IMR-90 (cell line): Measurements from ENCODE around the gene MECR. TPM values are rescaled to one million over a fixed set of nuclear protein-coding genes. Genes with fewer than 3 reads are reported as not detected.

Experiments used
- ATAC-seq: fragments of 200-7000 bp; cut with Tn5 transposase; 2 replicates; pipeline ENCODE4 v1.9.1; 2020; ENCODE audit warnings: low read depth, mild to moderate bottlenecking, moderate library complexity
- BruUV-seq: library from RNA; stranded (reverse); fragments of 400-500 nt; replicated peaks from 2 replicates; lab custom pipeline; 2021; lab: Mats Ljungman, UMichigan
- CTCF ChIA-PET: fragments of 300-600 bp; formaldehyde crosslinking; extraction: SDS; loops from one replicate; lab custom pipeline; 2021; ENCODE audit warnings: antibody characterized with exemption; lab: Yijun Ruan, JAX
- POLR2A ChIA-PET: fragments of 300-600 bp; sonication (Branson Sonifier 250); formaldehyde crosslinking; loops from one replicate; lab custom pipeline; 2022; ENCODE audit warnings: antibody characterized with exemption; ENCODE audit not compliant: unreplicated experiment; lab: Charles Lee
- DNase-seq: peaks from one replicate; pipeline ENCODE4 v3.0.0; 2013
- H2AFZ ChIP-seq: replicated peaks from 2 replicates; pipeline ENCODE3; 2013; ENCODE audit warnings: low read length, mild to moderate bottlenecking; ENCODE audit not compliant: poor library complexity
- H2AK5ac ChIP-seq: 2 replicates; pipeline ENCODE4 v1.6.1; 2013; ENCODE audit warnings: low read depth, low read length, inconsistent platforms
- H2AK9ac ChIP-seq: replicated peaks from 2 replicates; pipeline ENCODE3; 2013; ENCODE audit warnings: mild to moderate bottlenecking, low read depth, low read length, moderate library complexity; ENCODE audit not compliant: poor library complexity
- H2BK120ac ChIP-seq: 2 replicates; pipeline ENCODE4 v1.6.1; 2013; ENCODE audit warnings: low read depth, low read length, inconsistent platforms
- H2BK15ac ChIP-seq: 3 replicates; pipeline ENCODE4 v1.6.1; 2013; ENCODE audit warnings: low read depth, low read length, inconsistent platforms
- H2BK20ac ChIP-seq: 2 replicates; pipeline ENCODE4 v1.6.1; 2013; ENCODE audit warnings: low read depth, mild to moderate bottlenecking, inconsistent platforms, low read length, moderate library complexity
- H2BK5ac ChIP-seq: 2 replicates; pipeline ENCODE4 v1.6.1; 2013; ENCODE audit warnings: mild to moderate bottlenecking, low read depth, low read length, inconsistent platforms; ENCODE audit not compliant: poor library complexity, severe bottlenecking
- H3K14ac ChIP-seq: replicated peaks from 2 replicates; pipeline ENCODE4 v1.6.1; 2013; ENCODE audit warnings: low read depth, low read length, inconsistent platforms
- H3K18ac ChIP-seq: 2 replicates; pipeline ENCODE4 v1.6.1; 2013; ENCODE audit warnings: low read depth, low read length, control low read depth
- H3K23ac ChIP-seq: 2 replicates; pipeline ENCODE4 v1.6.1; 2013; ENCODE audit warnings: low read depth, low read length, inconsistent platforms
- H3K27ac ChIP-seq: 2 replicates; pipeline ENCODE4 v1.5.1; 2013; ENCODE audit warnings: mild to moderate bottlenecking, control low read depth, low read length; ENCODE audit not compliant: insufficient read depth
- H3K27me3 ChIP-seq: 2 replicates; pipeline ENCODE4 v1.6.1; 2013; ENCODE audit warnings: low read length; ENCODE audit not compliant: control insufficient read depth, insufficient read depth
- H3K36me3 ChIP-seq: 2 replicates; pipeline ENCODE4 v1.6.1; 2013; ENCODE audit warnings: low read length, mixed read lengths; ENCODE audit not compliant: control insufficient read depth, insufficient read depth
- H3K4ac ChIP-seq: 2 replicates; pipeline ENCODE4 v1.6.1; 2013; ENCODE audit warnings: low read depth, low read length, inconsistent platforms
- H3K4me1 ChIP-seq: 2 replicates; pipeline ENCODE4 v1.6.1; 2013; ENCODE audit warnings: low read length, mixed read lengths; ENCODE audit not compliant: control insufficient read depth, insufficient read depth
- H3K4me2 ChIP-seq: 2 replicates; pipeline ENCODE4 v1.6.1; 2013; ENCODE audit warnings: low read depth, mild to moderate bottlenecking, control low read depth, low read length, moderate library complexity
- H3K4me3 ChIP-seq: 2 replicates; pipeline ENCODE4 v1.5.1; 2013; ENCODE audit warnings: low read depth, mild to moderate bottlenecking, control low read depth, low read length, moderate library complexity; ENCODE audit not compliant: insufficient read depth
- H3K56ac ChIP-seq: 2 replicates; pipeline ENCODE4 v1.6.1; 2013; ENCODE audit warnings: low read length, inconsistent platforms; ENCODE audit not compliant: insufficient read depth; ENCODE audit errors: extremely low read depth
- H3K79me1 ChIP-seq, 2 experiments: 2 replicates each; pipeline ENCODE4 v1.6.1; 2013; ENCODE audit warnings: low read length in 2 of 2, inconsistent platforms in 1 of 2, low read depth in 1 of 2
- H3K9ac ChIP-seq: 2 replicates; pipeline ENCODE4 v1.6.1; 2013; ENCODE audit warnings: low read depth, low read length, control low read depth
- H3K9me1 ChIP-seq: 2 replicates; pipeline ENCODE4 v1.6.1; 2013; ENCODE audit warnings: low read length, inconsistent platforms; ENCODE audit not compliant: insufficient read depth
- H3K9me3 ChIP-seq: 2 replicates; pipeline ENCODE4 v1.6.1; 2013; ENCODE audit warnings: low read length; ENCODE audit not compliant: control insufficient read depth, insufficient read depth
- H4K20me1 ChIP-seq: 2 replicates; pipeline ENCODE4 v1.6.1; 2013; ENCODE audit warnings: low read length, inconsistent platforms; ENCODE audit not compliant: insufficient read depth
- H4K5ac ChIP-seq: 2 replicates; pipeline ENCODE4 v1.6.1; 2013; ENCODE audit warnings: mild to moderate bottlenecking, low read depth, low read length, control low read depth
- H4K8ac ChIP-seq, 2 experiments: 2 replicates each; pipeline ENCODE4 v1.6.1; 2013; ENCODE audit warnings: low read depth in 2 of 2, low read length in 2 of 2, control low read depth in 1 of 2, inconsistent platforms in 1 of 2
- H4K91ac ChIP-seq: 2 replicates; pipeline ENCODE4 v1.6.1; 2013; ENCODE audit warnings: low read depth, low read length, inconsistent platforms; ENCODE audit not compliant: insufficient read depth
- BHLHE40 ChIP-seq: fragments of 150-350 bp; IDR thresholded peaks from 2 replicates; pipeline ENCODE4 v1.6.1; 2016; ENCODE audit warnings: mild to moderate bottlenecking, low read depth, low read length
- CEBPB ChIP-seq: IDR thresholded peaks from 2 replicates; pipeline ENCODE4 v1.6.1; 2012; ENCODE audit warnings: low read depth, low read length, improper control_type of control experiment
- CHD1 ChIP-seq: IDR thresholded peaks from 2 replicates; pipeline ENCODE4 v1.6.1; 2012; ENCODE audit warnings: low read depth, low read length, improper control_type of control experiment
- MAFK ChIP-seq: IDR thresholded peaks from 2 replicates; pipeline ENCODE4 v1.6.1; 2012; ENCODE audit warnings: low read depth, low read length, improper control_type of control experiment
- MAZ ChIP-seq: IDR thresholded peaks from 2 replicates; pipeline ENCODE4 v1.6.1; 2012; ENCODE audit warnings: low read depth, mild to moderate bottlenecking, low read length, improper control_type of control experiment, moderate library complexity, borderline replicate concordance
- RAD21 ChIP-seq: IDR thresholded peaks from 2 replicates; pipeline ENCODE4 v1.6.1; 2012; ENCODE audit warnings: low read length, improper control_type of control experiment
- RFX5 ChIP-seq: IDR thresholded peaks from 2 replicates; pipeline ENCODE4 v1.8.0; 2012; ENCODE audit warnings: low read depth, mild to moderate bottlenecking, low read length, moderate library complexity
- SMC3 ChIP-seq: fragments of 150-350 bp; IDR thresholded peaks from 2 replicates; pipeline ENCODE4 v1.6.1; 2016; ENCODE audit warnings: low read depth, mild to moderate bottlenecking, antibody characterized with exemption, low read length, moderate library complexity
- WGBS, 2 experiments: methylation state at CpG; one replicate each; pipeline versions ENCODE4 v1.1.5 to v1.1.7; 2013; ENCODE audit warnings: missing lambda C conversion rate in 2 of 2; ENCODE audit not compliant: insufficient read length in 1 of 2; ENCODE audit errors: extremely low coverage in 2 of 2; 5-methylcytosine and 5-hydroxymethylcytosine counted together
- dilution Hi-C: fragments of 300-500 bp; cut with HindIII; formaldehyde crosslinking; loops from one replicate; pipeline ENCODE4 v1.14.3; 2018; ENCODE audit warnings: low sequenced_read_pairs; ENCODE audit not compliant: unreplicated experiment
- in situ Hi-C: fragments of 300-500 bp; cut with MboI; formaldehyde crosslinking; loops from 3 replicates; pipeline ENCODE4 v1.14.3; 2019; ENCODE audit warnings: low sequenced_read_pairs, inconsistent platforms, mixed read lengths
- intact Hi-C: fragments of 100-400 bp; cut with micrococcal nuclease; formaldehyde crosslinking; loops from 2 replicates; pipeline ENCODE4 v1.10.0; 2022
- polyA plus RNA-seq, 3 experiments: library from polyadenylated mRNA; depleted of rRNA; stranded (reverse); fragments of >200 nt; gene quantifications; 2 replicates each; pipeline ENCODE4 v1.2.3, GENCODE V29; 2012; ENCODE audit warnings: low replicate concordance in 1 of 3
- total RNA-seq: library from RNA; depleted of rRNA; stranded (reverse); fragments of >200 nt; gene quantifications from 2 replicates; pipeline ENCODE4 v1.2.3, GENCODE V29; 2012

The MECR gene
- total and polyA plus RNA-seq, 2 of the 4 experiments (the other 2 are of a cell fraction): 20.3 to 24.8 TPM

DNA sequence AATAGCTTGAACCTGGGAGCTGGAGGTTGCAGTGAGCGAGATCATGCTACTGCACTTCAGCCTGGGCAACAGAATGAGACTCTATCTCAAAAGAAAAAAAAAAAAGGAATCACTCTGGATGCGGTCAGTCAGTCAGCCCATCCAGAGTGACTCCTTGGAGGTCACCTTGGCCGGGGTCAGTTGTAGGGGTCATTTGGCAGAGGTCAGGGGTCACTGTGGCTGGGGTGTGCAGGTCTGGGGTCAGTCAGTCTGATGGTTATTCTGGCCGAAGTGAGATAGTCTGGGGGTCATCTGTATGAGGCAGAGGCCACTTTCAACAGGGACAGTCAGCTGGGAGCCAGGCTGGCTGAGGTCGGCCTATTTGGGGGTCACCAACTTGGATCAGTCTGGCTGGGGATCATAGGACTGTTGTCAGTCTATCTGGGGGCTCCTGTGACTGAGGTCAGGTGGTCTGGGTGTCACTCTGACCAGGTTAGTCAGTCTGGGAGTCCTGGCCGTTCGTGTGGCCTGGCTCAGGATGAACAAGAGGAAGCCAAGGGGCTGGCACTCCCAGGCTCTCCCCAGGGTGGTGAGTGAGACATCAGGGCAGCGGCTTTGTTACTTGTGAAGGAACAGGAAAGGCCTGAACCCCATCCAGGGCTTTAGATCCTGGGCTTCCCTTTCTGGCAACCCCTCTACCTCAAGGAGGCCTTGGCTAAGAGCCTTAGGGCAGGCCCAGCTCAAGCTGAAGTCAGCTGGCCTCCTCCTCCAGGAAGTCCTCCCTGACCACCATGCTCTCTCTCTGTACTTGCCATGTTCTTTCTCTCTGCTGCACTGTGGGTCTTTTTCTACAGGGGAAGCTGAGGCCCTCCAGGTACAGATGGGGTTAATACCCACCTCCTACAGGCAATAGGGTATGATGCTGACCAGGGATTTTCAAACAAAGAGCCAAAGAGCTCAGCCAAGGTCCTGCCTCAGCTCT is 20.7 kb upstream of the MECR start:
- H3K4ac ChIP-seq: no peak overlapping the region
- H3K4me1 ChIP-seq: peaks cover 5% of the 10 kb centered on the region
- no peak overlapping the region for H2BK20ac ChIP-seq
- H2AK5ac ChIP-seq: no peak overlapping the region
- H2BK15ac ChIP-seq: no peak overlapping the region
- H4K20me1 ChIP-seq: no peaks in the 10 kb centered on the region
- no peaks in the 10 kb centered on the region for H3K36me3 ChIP-seq
- no peak for TF ChIP-seq CHD1
- no peak for TF ChIP-seq SMC3
- TF ChIP-seq BHLHE40: no peak
- TF ChIP-seq RAD21: no peak
- TF ChIP-seq RFX5: no peak
- no peak for TF ChIP-seq MAFK
- TF ChIP-seq CEBPB: no peak
- TF ChIP-seq MAZ: no peak
- ATAC-seq (no peak), DNase-seq (no peak)
- intact Hi-C loops (no loop called here), dilution Hi-C loops (no loop called here), in situ Hi-C loops (no loop called here)
- no peaks in the 10 kb centered on the region for H3K9me3 ChIP-seq
- no peak overlapping the region for H3K56ac ChIP-seq
- no peak overlapping the region for H4K8ac ChIP-seq
- 91% methylated on average over 5 of the region's 8 CpGs; no CpG with 5 or more reads in 1 of the 2 experiments for WGBS, 2 experiments
- BruUV-seq: no TSS peak
- H3K79me1 ChIP-seq: no peaks in the 10 kb centered on the region; a peak in 1 of 4 replicates
- H3K9ac ChIP-seq: no peak overlapping the region
- no peak overlapping the region for H4K91ac ChIP-seq
- no peak overlapping the region for H3K18ac ChIP-seq
- H3K14ac ChIP-seq: no peak overlapping the region
- no peak overlapping the region for H4K5ac ChIP-seq
- ChIA-PET CTCF (no interaction called here), POLR2A (no interaction called here)
- no peak overlapping the region for H3K4me2 ChIP-seq
- H3K27me3 ChIP-seq: no peaks in the 10 kb centered on the region
- H3K23ac ChIP-seq: no peak overlapping the region
- no peak overlapping the region for H3K27ac ChIP-seq
- H2AK9ac ChIP-seq: no peak overlapping the region
- H2BK120ac ChIP-seq: no peak overlapping the region
- H3K4me3 ChIP-seq: no peak overlapping the region
- H2AFZ ChIP-seq: no peak overlapping the region
- peaks cover 7% of the 10 kb centered on the region for H3K9me1 ChIP-seq
- no peak overlapping the region for H2BK5ac ChIP-seq
